ENCODE results near the gene PCSK7. TPM values are rescaled to one million over a fixed set of nuclear protein-coding genes. Genes with fewer than 3 reads are reported as not detected.

The PCSK7 gene
- total RNA-seq, 1 experiment from 2014 or later: 30.0 TPM

Other genes starting within 250 kb of the PCSK7 start
- 21.0 TPM for gene SIK3, start 133.6 kb downstream of the PCSK7 start, total RNA-seq (2021; ENCODE audit: unreplicated experiment)
- gene PAFAH1B2, start 87.8 kb downstream of the PCSK7 start, total RNA-seq (2021; ENCODE audit: unreplicated experiment): 154 TPM
- gene SIDT2, start 53.3 kb downstream of the PCSK7 start, total RNA-seq (2021; ENCODE audit: unreplicated experiment): 37.0 TPM
- 10.0 TPM for gene TAGLN, start 32.7 kb downstream of the PCSK7 start, total RNA-seq (2021; ENCODE audit: unreplicated experiment)
- 29.3 TPM for gene RNF214, start 598 bp upstream of the PCSK7 start, total RNA-seq (2021; ENCODE audit: unreplicated experiment)
- 10.2 TPM for gene BACE1-AS, start 59.3 kb upstream of the PCSK7 start, total RNA-seq (2021; ENCODE audit: unreplicated experiment)
- 8.5 TPM for gene BACE1, start 84.2 kb upstream of the PCSK7 start, total RNA-seq (2021; ENCODE audit: unreplicated experiment)
- 22.2 TPM for gene CEP164, start 95.8 kb upstream of the PCSK7 start, total RNA-seq (2021; ENCODE audit: unreplicated experiment)